ENCODE measurements around the gene KIF5A. TPM values are rescaled to one million over a fixed set of nuclear protein-coding genes. Genes with fewer than 3 reads are reported as not detected.

KIF5A gene
- total and polyA plus RNA-seq, 2 donors (not counting 3 experiments of a cell fraction or from before 2014, with no cell fraction given): 0.07 to 0.35 TPM

DNA sequence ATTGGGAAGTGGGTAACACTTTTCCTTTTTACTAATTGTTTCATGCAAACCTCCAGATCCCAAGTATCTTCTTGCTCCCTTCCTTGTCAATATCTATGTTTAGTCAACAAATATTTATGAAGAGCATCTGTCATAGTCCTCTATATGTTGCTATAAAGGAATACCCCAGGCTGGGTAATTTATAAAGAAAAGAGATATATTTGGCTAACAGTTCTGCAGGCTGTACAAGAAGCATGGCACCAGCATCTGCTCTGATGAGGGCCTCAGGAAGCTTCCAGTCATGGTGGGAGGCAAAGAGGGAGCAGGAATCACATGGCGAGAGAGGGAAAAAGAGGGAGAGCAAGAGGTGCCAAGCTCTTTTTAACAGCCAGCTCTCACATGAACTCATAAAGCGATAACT is 4.6 kb downstream of the KIF5A start:
- Histone ChIP-seq H3K9me1 (replicated peaks; ENCODE audit: control insufficient read depth, extremely low read depth, insufficient read depth, low read length) (no peaks in the 10 kb centered on the region), H3K36me3 (ENCODE audit: control insufficient read depth in 2 of 2, extremely low read depth in 1 of 2, insufficient read depth in 2 of 2, low read length in 2 of 2) (no peaks in the 10 kb centered on the region), H3K4me1 (ENCODE audit: control insufficient read depth, extremely low read depth, insufficient read depth, low read length) (no peaks in the 10 kb centered on the region), H3K27ac (ENCODE audit: insufficient read depth, low read depth, low read length) (no peak overlapping the region), H2AFZ (ENCODE audit: low read depth, low read length) (no peak overlapping the region), H3K27me3 (ENCODE audit: control insufficient read depth in 2 of 2, insufficient read depth in 2 of 2, low read length in 2 of 2) (peaks cover 33 to 40% of the 10 kb centered on the region in 2 experiments), H4K20me1 (replicated peaks; ENCODE audit: control insufficient read depth, extremely low read depth, insufficient read depth, low read length) (no peaks in the 10 kb centered on the region), H3K4me2 (ENCODE audit: insufficient read depth, low read length) (no peak overlapping the region), H3K79me2 (ENCODE audit: control insufficient read depth, insufficient read depth, low read length) (no peaks in the 10 kb centered on the region), H3K4me3 (replicated peaks in 1 of 3; ENCODE audit: insufficient read depth in 1 of 3, low read depth in 1 of 3, low read length in 3 of 3) (no peak overlapping the region), H3K9ac (replicated peaks; ENCODE audit: extremely low read depth, insufficient read depth, low read length) (no peak overlapping the region), H3K9me3 (replicated peaks; ENCODE audit: control insufficient read depth, insufficient read depth, low read length) (no peaks in the 10 kb centered on the region)
- TF ChIP-seq FOS (IDR thresholded peaks at IDR 0.05; ENCODE audit: borderline replicate concordance, insufficient read depth, low read length): no peak
- TF ChIP-seq, protein P1, sequence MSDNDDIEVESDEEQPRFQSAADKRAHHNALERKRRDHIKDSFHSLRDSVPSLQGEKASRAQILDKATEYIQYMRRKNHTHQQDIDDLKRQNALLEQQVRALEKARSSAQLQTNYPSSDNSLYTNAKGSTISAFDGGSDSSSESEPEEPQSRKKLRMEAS (IDR thresholded peaks at IDR 0.05; ENCODE audit: insufficient read depth, insufficient read length): no peak
- no peak for TF ChIP-seq POLR2AphosphoS5 (IDR thresholded peaks at IDR 0.05; ENCODE audit: insufficient read depth, low read depth, low read length)
- no peak for TF ChIP-seq EZH2 (IDR thresholded peaks at IDR 0.05; ENCODE audit: borderline replicate concordance, low read depth, low read length, severe bottlenecking)
- TF ChIP-seq POLR2A (IDR thresholded peaks at IDR 0.05; ENCODE audit: low read depth, low read length): no peak
- TF ChIP-seq GATA2 (IDR thresholded peaks at IDR 0.05; ENCODE audit: insufficient read depth, insufficient read length, low read depth, low read length): no peak
- TF ChIP-seq JUN (IDR thresholded peaks at IDR 0.05; ENCODE audit: borderline replicate concordance, insufficient read depth, insufficient read length, low read depth): no peak
- no peak for TF ChIP-seq MYC (IDR thresholded peaks at IDR 0.05; ENCODE audit: low read depth, low read length)
- TF ChIP-seq, protein P2, sequence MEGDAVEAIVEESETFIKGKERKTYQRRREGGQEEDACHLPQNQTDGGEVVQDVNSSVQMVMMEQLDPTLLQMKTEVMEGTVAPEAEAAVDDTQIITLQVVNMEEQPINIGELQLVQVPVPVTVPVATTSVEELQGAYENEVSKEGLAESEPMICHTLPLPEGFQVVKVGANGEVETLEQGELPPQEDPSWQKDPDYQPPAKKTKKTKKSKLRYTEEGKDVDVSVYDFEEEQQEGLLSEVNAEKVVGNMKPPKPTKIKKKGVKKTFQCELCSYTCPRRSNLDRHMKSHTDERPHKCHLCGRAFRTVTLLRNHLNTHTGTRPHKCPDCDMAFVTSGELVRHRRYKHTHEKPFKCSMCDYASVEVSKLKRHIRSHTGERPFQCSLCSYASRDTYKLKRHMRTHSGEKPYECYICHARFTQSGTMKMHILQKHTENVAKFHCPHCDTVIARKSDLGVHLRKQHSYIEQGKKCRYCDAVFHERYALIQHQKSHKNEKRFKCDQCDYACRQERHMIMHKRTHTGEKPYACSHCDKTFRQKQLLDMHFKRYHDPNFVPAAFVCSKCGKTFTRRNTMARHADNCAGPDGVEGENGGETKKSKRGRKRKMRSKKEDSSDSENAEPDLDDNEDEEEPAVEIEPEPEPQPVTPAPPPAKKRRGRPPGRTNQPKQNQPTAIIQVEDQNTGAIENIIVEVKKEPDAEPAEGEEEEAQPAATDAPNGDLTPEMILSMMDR (IDR thresholded peaks at IDR 0.05; ENCODE audit: extremely low read depth in 1 of 2, insufficient read depth in 1 of 2, low read depth in 1 of 2, low read length in 2 of 2): no peak
- DNase-seq (ENCODE audit: low read depth, low spot score): no peak
- no peak for FAIRE-seq
- ChIA-PET CTCF (no interaction called here), POLR2A (no interaction called here)
- dilution Hi-C loops (cut with MboI; ENCODE audit: extremely low pct_ligation_motif_present, low sequenced_read_pairs) (no loop called here), intact Hi-C loops (cut with micrococcal nuclease) (no loop called here)
- no TSS peak for BruUV-seq (replicated peaks)

Data from endothelial cell of umbilical vein (primary cell).